ENCODE data around the gene ACYP2. TPM values are rescaled to one million over a fixed set of nuclear protein-coding genes. Genes with fewer than 3 reads are reported as not detected.

ACYP2 gene
- total RNA-seq, 1 donor from 2014 or later = 10.3 TPM

- TF ChIP-seq CTCF (IDR thresholded peaks at IDR 0.05; ENCODE audit: insufficient read depth, low read length, poor library complexity, severe bottlenecking) = peak; percentile 62
- Histone ChIP-seq H3K27me3 (ENCODE audit: control insufficient read depth, insufficient read depth, low read length) (no peaks in the 10 kb centered on the region), H3K36me3 (ENCODE audit: control insufficient read depth, insufficient read depth, low read length) (no peaks in the 10 kb centered on the region), H3K4me3 (ENCODE audit: low read depth, low read length) (no peak overlapping the region)
- DNase-seq (ENCODE audit: low read depth) = no peak
Observed at GRCh38 chr2:54084600-54084999, 30.8 kb upstream of the ACYP2 start.

GRCh38 chr2:54085069-54085468 is 30.3 kb upstream of the ACYP2 start:
- no peak for DNase-seq (ENCODE audit: low read depth)
- no peaks in the 10 kb centered on the region for H3K36me3 ChIP-seq (ENCODE audit: control insufficient read depth, insufficient read depth, low read length)
- H3K27me3 ChIP-seq (ENCODE audit: control insufficient read depth, insufficient read depth, low read length) = no peaks in the 10 kb centered on the region
- TF ChIP-seq CTCF (IDR thresholded peaks at IDR 0.05; ENCODE audit: insufficient read depth, low read length, poor library complexity, severe bottlenecking) = no peak
- H3K4me3 ChIP-seq (ENCODE audit: low read depth, low read length) = no peak overlapping the region

GRCh38 chr2:54086157-54086556 is 29.3 kb upstream of the ACYP2 start:
- TF ChIP-seq CTCF (IDR thresholded peaks at IDR 0.05; ENCODE audit: insufficient read depth, low read length, poor library complexity, severe bottlenecking) = no peak

GRCh38 chr2:54088191-54088634 is 27.2 kb upstream of the ACYP2 start:
- no peaks in the 10 kb centered on the region for H3K27me3 ChIP-seq (ENCODE audit: control insufficient read depth, insufficient read depth, low read length)
- H3K36me3 ChIP-seq (ENCODE audit: control insufficient read depth, insufficient read depth, low read length) = no peaks in the 10 kb centered on the region
- H3K4me3 ChIP-seq (ENCODE audit: low read depth, low read length) = no peak overlapping the region
- DNase-seq (ENCODE audit: low read depth) = no peak
- TF ChIP-seq CTCF (IDR thresholded peaks at IDR 0.05; ENCODE audit: insufficient read depth, low read length, poor library complexity, severe bottlenecking) = no peak

More at GRCh38 chr2:54086157-54086556, 29.3 kb upstream of the ACYP2 start:
- DNase-seq (ENCODE audit: low read depth) = no peak
- H3K27me3 ChIP-seq (ENCODE audit: control insufficient read depth, insufficient read depth, low read length) = no peaks in the 10 kb centered on the region
- H3K4me3 ChIP-seq (ENCODE audit: low read depth, low read length) = no peak overlapping the region
- H3K36me3 ChIP-seq (ENCODE audit: control insufficient read depth, insufficient read depth, low read length) = no peaks in the 10 kb centered on the region

- H3K36me3 ChIP-seq (ENCODE audit: control insufficient read depth, insufficient read depth, low read length) = no peaks in the 10 kb centered on the region
- no peak for TF ChIP-seq CTCF (IDR thresholded peaks at IDR 0.05; ENCODE audit: insufficient read depth, low read length, poor library complexity, severe bottlenecking)
- no peak overlapping the region for H3K4me3 ChIP-seq (ENCODE audit: low read depth, low read length)
Observed at GRCh38 chr2:54088719-54089118, 26.7 kb upstream of the ACYP2 start.

GRCh38 chr2:54090521-54091117 is 24.8 kb upstream of the ACYP2 start:
- DNase-seq (ENCODE audit: low read depth) = no peak
- Histone ChIP-seq H3K4me3 (ENCODE audit: low read depth, low read length) (no peak overlapping the region), H3K36me3 (ENCODE audit: control insufficient read depth, insufficient read depth, low read length) (no peaks in the 10 kb centered on the region), H3K27me3 (ENCODE audit: control insufficient read depth, insufficient read depth, low read length) (no peaks in the 10 kb centered on the region)
- no peak for TF ChIP-seq CTCF (IDR thresholded peaks at IDR 0.05; ENCODE audit: insufficient read depth, low read length, poor library complexity, severe bottlenecking)

More at GRCh38 chr2:54088719-54089118, 26.7 kb upstream of the ACYP2 start:
- H3K27me3 ChIP-seq (ENCODE audit: control insufficient read depth, insufficient read depth, low read length) = no peaks in the 10 kb centered on the region
- DNase-seq (ENCODE audit: low read depth) = no peak

All from kidney epithelial cell (primary cell).